LNCAP (cell line): ENCODE measurements around the gene AMBP.

Experiments
- CTCF ChIP-seq: fragments of 450-650 bp; IDR thresholded peaks from 2 replicates; pipeline ENCODE4 v1.5.1; 2017; ENCODE audit warnings: mild to moderate bottlenecking

The AMBP gene

GRCh38 chr9:114047717-114048116 is 30.4 kb downstream of the AMBP start:
- TF ChIP-seq CTCF = peak; percentile 19; the same call in 1 of the 2 replicates

- no peak for TF ChIP-seq CTCF
Measured at GRCh38 chr9:114046875-114047274, 31.2 kb downstream of the AMBP start.

- no peak for TF ChIP-seq CTCF
Measured at GRCh38 chr9:114046237-114046755, 31.8 kb downstream of the AMBP start.

- TF ChIP-seq CTCF = no peak
Measured at GRCh38 chr9:114039484-114039883, 38.6 kb downstream of the AMBP start.

GRCh38 chr9:114038724-114039313 is 39.3 kb downstream of the AMBP start:
- TF ChIP-seq CTCF = no peak

- no peak for TF ChIP-seq CTCF
Measured at GRCh38 chr9:114037961-114038723, 40.0 kb downstream of the AMBP start.

GRCh38 chr9:114037249-114037648 is 40.9 kb downstream of the AMBP start:
- no peak for TF ChIP-seq CTCF
